ENCODE results near the gene OSCP1.

Gene OSCP1

GRCh38 chr1:36463803-36464604 is 13.8 kb upstream of the OSCP1 start, which contains the start of gene MRPS15:
TSS of gene MRPS15 (minus strand) at chr1:36464384. CDS start at chr1:36464275, 109 bp downstream.
- no peaks in the 10 kb centered on the region for H3K9me3 Mint-ChIP-seq
- H3K27ac Mint-ChIP-seq, result peak within 1 kb of the TSS; percentile 99 to 100
- H3K27me3 Mint-ChIP-seq, result no peaks in the 10 kb centered on the region
- ATAC-seq (peak; percentile 96), DNase-seq (peak; percentile 91 to 94)
- peaks cover 55% of the 10 kb centered on the region for H3K4me1 Mint-ChIP-seq
- H3K4me3 Mint-ChIP-seq, result peak within 1 kb of the TSS; percentile 96 to 100

DNA sequence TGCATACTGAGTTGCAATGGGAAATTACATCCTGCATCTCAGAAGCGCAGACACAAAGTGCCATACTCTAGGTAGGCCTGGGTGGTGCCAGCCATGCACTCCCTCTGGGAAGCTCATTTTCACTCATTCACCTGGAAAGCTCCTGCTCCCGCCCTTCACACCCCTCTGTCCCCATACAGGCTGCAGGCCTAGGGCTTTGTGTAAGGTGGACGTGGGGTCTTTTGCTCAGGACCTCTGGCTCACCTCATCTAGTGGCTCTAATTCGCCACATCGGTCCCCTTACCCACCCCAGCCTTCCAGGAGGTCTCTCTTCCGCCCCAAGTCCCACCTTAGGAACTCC is 13.2 kb upstream of the OSCP1 start:
- Mint-ChIP-seq H3K4me3 (peak overlapping the region; percentile 96 to 100), H3K27ac (peak overlapping the region; percentile 99 to 100), H3K9me3 (no peaks in the 10 kb centered on the region), H3K27me3 (no peaks in the 10 kb centered on the region), H3K4me1 (peaks cover 61% of the 10 kb centered on the region)
- no peak for DNase-seq
- no peak for ATAC-seq

DNA sequence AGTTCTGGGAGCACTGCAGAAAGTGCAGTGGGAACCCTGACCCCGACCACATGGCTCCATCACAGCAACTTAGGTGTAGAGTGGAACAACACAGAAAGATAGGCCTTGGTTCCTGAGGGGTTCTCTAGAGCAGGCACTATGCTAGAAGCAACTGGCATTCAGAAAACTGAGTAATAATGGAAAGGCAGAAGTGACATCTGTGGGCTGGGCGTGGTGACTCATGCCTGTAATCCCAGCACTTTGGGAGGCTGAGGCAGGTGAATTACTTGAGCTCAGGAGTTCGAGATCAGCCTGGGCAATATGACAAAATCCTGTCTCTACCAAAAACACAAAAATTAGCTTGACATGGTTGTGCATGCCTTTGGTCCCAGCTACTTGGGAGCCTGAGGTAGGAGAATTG is 8.7 kb upstream of the OSCP1 start:
- peak overlapping the region; percentile 57 to 68 for H3K4me3 Mint-ChIP-seq
- H3K9me3 Mint-ChIP-seq, result no peaks in the 10 kb centered on the region
- H3K4me1 Mint-ChIP-seq, result peaks cover 64% of the 10 kb centered on the region
- DNase-seq (peak; percentile 33 to 58), ATAC-seq (peak; percentile 94)
- peak overlapping the region; percentile 85 to 95 for H3K27ac Mint-ChIP-seq
- H3K27me3 Mint-ChIP-seq, result no peaks in the 10 kb centered on the region

DNA sequence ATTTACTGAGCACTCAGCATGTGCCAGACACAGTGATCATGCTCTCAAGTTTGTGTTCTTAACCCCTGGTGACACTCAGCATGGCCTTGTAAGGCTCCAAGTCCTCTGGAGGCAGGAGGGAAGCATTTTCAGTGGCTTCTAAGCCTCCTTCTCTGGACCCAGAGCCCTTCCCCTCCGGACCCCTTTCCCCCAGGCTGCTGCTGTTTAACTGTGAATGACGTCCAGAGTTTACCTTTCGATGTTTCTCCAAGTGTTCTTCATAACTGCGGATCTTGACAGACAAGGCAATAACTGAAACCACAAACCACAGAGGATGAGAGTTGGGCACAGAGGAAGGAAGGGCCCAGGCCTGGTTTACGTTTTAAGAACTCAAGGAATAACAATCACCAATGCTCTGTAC is 7.4 kb upstream of the OSCP1 start:
- Mint-ChIP-seq H3K4me3 (peak overlapping the region; percentile 43 to 49), H3K27ac (peak overlapping the region in 1 of 2 donors; percentile 67), H3K9me3 (no peaks in the 10 kb centered on the region), H3K27me3 (no peaks in the 10 kb centered on the region), H3K4me1 (peaks cover 53% of the 10 kb centered on the region)
- ATAC-seq (no peak), DNase-seq (no peak)

DNA sequence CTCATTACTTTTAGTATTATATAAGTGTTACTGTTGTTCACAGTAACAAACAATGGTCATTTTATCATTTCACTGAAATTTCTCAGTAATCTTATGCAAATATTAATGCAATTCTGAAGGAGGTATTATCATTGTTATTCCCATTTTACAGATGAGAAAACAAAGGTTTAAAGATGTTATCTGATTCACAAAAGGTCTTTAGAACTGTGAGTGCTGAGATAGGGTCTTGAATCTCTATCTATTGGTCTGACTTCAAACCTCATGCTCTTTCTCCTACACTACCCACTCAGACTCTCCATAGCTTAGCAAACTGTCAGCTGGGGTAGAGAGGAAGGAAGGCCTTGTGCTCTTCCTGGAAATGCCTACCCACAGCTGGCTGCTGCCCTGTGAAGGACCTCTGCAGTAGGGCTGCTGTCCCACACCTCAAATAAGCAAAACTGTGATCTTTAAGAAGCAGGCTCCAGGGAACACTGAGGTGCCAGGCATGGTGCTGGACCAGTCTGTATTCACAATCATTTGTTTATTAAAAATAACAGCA is 6.2 kb upstream of the OSCP1 start:
- H3K27ac Mint-ChIP-seq, result peak overlapping the region in 1 of 2 donors; percentile 10
- DNase-seq (no peak), ATAC-seq (no peak)
- no peaks in the 10 kb centered on the region for H3K9me3 Mint-ChIP-seq
- peaks cover 47% of the 10 kb centered on the region for H3K4me1 Mint-ChIP-seq
- no peak overlapping the region for H3K4me3 Mint-ChIP-seq
- H3K27me3 Mint-ChIP-seq, result no peaks in the 10 kb centered on the region

- Mint-ChIP-seq H3K4me1 (peaks cover 41% of the 10 kb centered on the region), H3K9me3 (no peaks in the 10 kb centered on the region), H3K27me3 (no peaks in the 10 kb centered on the region), H3K27ac (no peak overlapping the region), H3K4me3 (no peak overlapping the region)
- ATAC-seq (no peak), DNase-seq (no peak)
Observed at GRCh38 chr1:36455386-36455785, 5.1 kb upstream of the OSCP1 start.

DNA sequence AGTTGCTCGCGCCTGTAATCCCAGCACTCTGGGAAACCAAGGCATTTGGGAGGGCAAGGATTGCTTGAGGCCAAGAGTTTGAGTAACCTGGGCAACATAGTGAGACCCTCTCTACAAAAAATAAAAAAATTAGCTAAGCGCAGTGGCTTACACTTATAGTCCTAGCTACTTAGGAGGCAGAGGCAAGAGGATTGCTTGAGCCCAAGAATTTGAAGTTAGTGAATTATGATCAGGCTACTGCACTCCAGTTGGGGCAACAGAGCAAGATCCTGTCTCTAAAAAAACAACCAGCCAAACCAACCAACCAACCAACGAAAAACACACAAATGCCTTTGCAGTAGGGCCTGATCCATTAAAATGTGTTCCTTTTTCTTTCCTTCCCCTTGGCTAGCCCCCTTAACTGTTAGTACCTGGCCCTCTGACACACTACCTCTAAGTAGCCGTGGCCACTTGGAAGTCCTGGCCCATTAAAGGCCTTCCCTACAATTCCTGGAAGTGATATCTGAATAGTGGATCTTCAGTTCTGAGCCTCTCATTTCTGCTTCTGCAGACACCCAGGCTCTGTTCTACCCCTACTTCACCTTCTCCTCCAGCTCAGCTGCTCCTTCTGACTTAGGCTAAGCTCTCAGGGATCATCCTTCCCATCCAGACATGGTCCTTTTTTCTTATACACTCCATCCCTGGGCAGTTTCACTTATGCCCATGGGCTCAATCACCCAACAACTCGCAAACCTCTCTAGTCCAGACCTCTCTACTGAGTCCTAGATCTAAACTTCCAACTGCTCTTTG is 3.5 kb upstream of the OSCP1 start:
- H3K4me3 Mint-ChIP-seq, result no peak overlapping the region
- no peak for ATAC-seq
- peaks cover 35% of the 10 kb centered on the region for H3K4me1 Mint-ChIP-seq
- no peak for DNase-seq
- no peaks in the 10 kb centered on the region for H3K27me3 Mint-ChIP-seq
- no peaks in the 10 kb centered on the region for H3K9me3 Mint-ChIP-seq
- no peak overlapping the region for H3K27ac Mint-ChIP-seq

DNA sequence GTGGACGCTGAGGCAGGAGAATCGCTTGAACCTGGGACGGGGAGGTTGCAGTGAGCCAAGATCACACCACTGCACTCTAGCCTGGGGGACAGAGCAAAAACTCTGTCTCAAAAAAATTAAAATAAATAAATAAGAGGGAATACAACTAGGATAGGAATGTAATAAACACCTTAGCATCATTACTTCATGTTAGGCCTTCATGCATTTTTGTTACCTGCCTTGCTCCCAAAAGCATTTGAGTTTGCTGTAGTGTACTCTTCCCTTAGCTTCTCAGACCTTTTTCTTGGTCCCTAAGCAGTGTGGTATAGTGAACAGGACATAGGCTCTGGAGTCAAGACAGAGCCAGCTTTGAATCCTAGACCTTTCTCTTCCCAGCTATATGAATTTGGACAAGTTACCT is 2.8 kb upstream of the OSCP1 start:
- Mint-ChIP-seq H3K27me3 (no peaks in the 10 kb centered on the region), H3K9me3 (no peaks in the 10 kb centered on the region), H3K4me1 (peaks cover 27% of the 10 kb centered on the region), H3K4me3 (no peak overlapping the region), H3K27ac (no peak overlapping the region)
- ATAC-seq (no peak), DNase-seq (no peak)

DNA sequence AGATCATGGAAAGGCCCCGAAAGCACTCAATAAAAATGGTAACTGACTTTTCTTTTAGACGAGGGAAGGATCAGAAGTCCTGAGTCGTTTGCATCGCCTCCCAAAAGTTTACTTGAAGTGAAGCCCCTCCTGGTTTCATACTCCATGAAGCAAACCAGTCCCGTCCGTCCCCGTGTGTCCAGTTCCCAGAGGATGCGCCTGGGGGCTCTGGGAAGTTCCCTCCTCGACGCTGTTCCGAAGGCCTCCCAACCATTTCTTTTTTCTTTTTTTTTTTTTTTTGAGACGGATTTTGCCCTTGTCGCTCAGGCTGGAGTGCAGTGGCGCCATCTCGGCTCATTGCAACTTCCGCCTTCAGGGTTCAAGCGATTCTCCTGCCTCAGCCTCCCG is 661 bp upstream of the OSCP1 start:
- peaks cover 23% of the 10 kb centered on the region for H3K4me1 Mint-ChIP-seq
- DNase-seq, result no peak
- no peak for ATAC-seq
- no peaks in the 10 kb centered on the region for H3K27me3 Mint-ChIP-seq
- H3K27ac Mint-ChIP-seq, result peak overlapping the region; percentile 64 to 90
- H3K9me3 Mint-ChIP-seq, result no peaks in the 10 kb centered on the region
- peak overlapping the region; percentile 87 to 88 for H3K4me3 Mint-ChIP-seq

GRCh38 chr1:36448530-36449056 is 1.7 kb downstream of the OSCP1 start:
- Mint-ChIP-seq H3K9me3 (no peaks in the 10 kb centered on the region), H3K4me1 (peaks cover 23% of the 10 kb centered on the region), H3K27ac (no peak overlapping the region), H3K27me3 (no peaks in the 10 kb centered on the region), H3K4me3 (no peak overlapping the region)
- ATAC-seq, result no peak
- DNase-seq, result no peak

DNA sequence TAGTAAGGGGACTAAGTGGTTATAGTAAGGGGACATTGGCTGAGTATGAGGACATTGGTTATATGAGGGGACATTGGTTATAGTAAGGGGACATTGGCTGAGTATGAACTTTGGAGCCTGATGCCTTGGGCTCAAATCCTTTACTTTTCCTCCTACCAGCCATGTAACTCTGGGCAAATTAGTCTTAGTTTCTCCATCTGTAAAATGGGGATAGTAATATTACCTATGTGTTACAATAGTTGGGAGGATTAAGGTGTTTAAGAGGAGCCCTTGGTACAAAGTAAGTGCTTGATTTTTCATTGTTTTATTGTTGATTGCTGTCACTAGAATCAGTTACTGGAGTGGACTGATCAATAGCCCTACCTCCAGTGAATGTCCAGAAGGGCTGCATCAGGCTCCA is 2.8 kb downstream of the OSCP1 start:
- DNase-seq (no peak), ATAC-seq (no peak)
- Mint-ChIP-seq H3K4me3 (no peak overlapping the region), H3K4me1 (peaks cover 23% of the 10 kb centered on the region), H3K9me3 (no peaks in the 10 kb centered on the region), H3K27ac (no peak overlapping the region), H3K27me3 (no peaks in the 10 kb centered on the region)

- no peaks in the 10 kb centered on the region for H3K9me3 Mint-ChIP-seq
- ATAC-seq, result no peak
- H3K27ac Mint-ChIP-seq, result peak overlapping the region in 1 of 2 donors; percentile 23
- H3K4me3 Mint-ChIP-seq, result no peak overlapping the region
- H3K27me3 Mint-ChIP-seq, result no peaks in the 10 kb centered on the region
- peaks cover 22% of the 10 kb centered on the region for H3K4me1 Mint-ChIP-seq
- no peak for DNase-seq
Observed at GRCh38 chr1:36446746-36447145, 3.5 kb downstream of the OSCP1 start.

GRCh38 chr1:36446271-36446670 is 4.0 kb downstream of the OSCP1 start:
- H3K27ac Mint-ChIP-seq, result peak overlapping the region in 1 of 2 donors; percentile 55
- DNase-seq (no peak), ATAC-seq (no peak)
- no peaks in the 10 kb centered on the region for H3K9me3 Mint-ChIP-seq
- H3K27me3 Mint-ChIP-seq, result no peaks in the 10 kb centered on the region
- peaks cover 18% of the 10 kb centered on the region for H3K4me1 Mint-ChIP-seq
- no peak overlapping the region for H3K4me3 Mint-ChIP-seq

DNA sequence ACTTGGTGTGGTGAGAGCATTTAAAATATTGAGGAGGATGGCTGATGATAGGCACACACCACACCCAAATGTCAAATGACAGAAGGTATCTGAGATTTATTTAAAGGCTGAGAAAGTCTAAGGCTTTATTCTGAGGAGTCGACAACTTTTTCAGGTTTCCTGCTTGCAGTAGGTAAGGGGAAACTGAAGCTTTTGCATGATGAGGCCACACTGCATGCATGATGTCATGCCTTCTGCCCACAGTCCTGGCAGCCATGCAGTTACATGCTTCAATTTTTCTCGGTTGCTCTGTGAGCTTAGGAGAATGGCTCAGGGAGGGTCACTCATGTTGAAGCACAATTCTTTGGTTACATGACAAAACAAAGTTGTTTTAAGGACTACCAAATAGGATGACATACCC is 7.0 kb downstream of the OSCP1 start:
- Mint-ChIP-seq H3K4me1 (peaks cover 9% of the 10 kb centered on the region), H3K27ac (no peak overlapping the region), H3K27me3 (no peaks in the 10 kb centered on the region), H3K4me3 (no peak overlapping the region), H3K9me3 (no peaks in the 10 kb centered on the region)
- ATAC-seq (no peak), DNase-seq (no peak)

GRCh38 chr1:36442337-36442736 is 7.9 kb downstream of the OSCP1 start:
- no peaks in the 10 kb centered on the region for H3K9me3 Mint-ChIP-seq
- no peaks in the 10 kb centered on the region for H3K27me3 Mint-ChIP-seq
- no peak overlapping the region for H3K27ac Mint-ChIP-seq
- ATAC-seq (no peak), DNase-seq (no peak)
- H3K4me1 Mint-ChIP-seq, result peaks cover 9% of the 10 kb centered on the region
- H3K4me3 Mint-ChIP-seq, result no peak overlapping the region

GRCh38 chr1:36440646-36441045 is 9.6 kb downstream of the OSCP1 start:
- no peaks in the 10 kb centered on the region for H3K27me3 Mint-ChIP-seq
- no peaks in the 10 kb centered on the region for H3K4me1 Mint-ChIP-seq
- H3K4me3 Mint-ChIP-seq, result no peak overlapping the region
- DNase-seq (no peak), ATAC-seq (no peak)
- H3K9me3 Mint-ChIP-seq, result no peaks in the 10 kb centered on the region
- H3K27ac Mint-ChIP-seq, result no peak overlapping the region

All from stimulated activated naive CD8-positive, alpha-beta T cell treated with anti-CD3 and anti-CD28 coated beads, Interleukin-15, amount 100 ng/mL, for 72 hours (primary cell).